HL-60/S4 treated with phorbol 12-myristate 13-acetate at 8.2 ng/mL for 4 days and 3 days (cell line): ENCODE data around the gene VPREB1.
"Not testable (repeated sequence)": the region's sequence is repeated elsewhere in the genome, so short reads cannot be mapped to it uniquely, and the experiment has no call there.

Source experiments
- in situ Hi-C: fragments of 300-500 bp; cut with MboI; formaldehyde crosslinking; loops from 2 replicates; pipeline ENCODE4 v1.15.0; 2022; ENCODE audit warnings: low sequenced_read_pairs

Gene VPREB1

GRCh38 chr22:22213231-22213630 is 31.4 kb upstream of the VPREB1 start:
- in situ Hi-C loops, result no loop called here

- in situ Hi-C loops, result no loop called here
Measured at GRCh38 chr22:22214819-22215329, 29.7 kb upstream of the VPREB1 start.

GRCh38 chr22:22215659-22216449 is 28.7 kb upstream of the VPREB1 start:
- in situ Hi-C loops, result no loop called here

- in situ Hi-C loops, result no loop called here
Measured at GRCh38 chr22:22216450-22216959, 28.1 kb upstream of the VPREB1 start.

GRCh38 chr22:22218302-22218701 is 26.3 kb upstream of the VPREB1 start:
- in situ Hi-C loops, result no loop called here

GRCh38 chr22:22219140-22219996 is 25.2 kb upstream of the VPREB1 start:
- in situ Hi-C loops, result no loop called here

- in situ Hi-C loops, result not testable (repeated sequence)
Measured at GRCh38 chr22:22221043-22221442, 23.5 kb upstream of the VPREB1 start.

GRCh38 chr22:22226448-22227187 is 18.0 kb upstream of the VPREB1 start:
- in situ Hi-C loops, result no loop called here

GRCh38 chr22:22228421-22228820 is 16.2 kb upstream of the VPREB1 start:
- in situ Hi-C loops, result no loop called here

- in situ Hi-C loops, result no loop called here
Measured at GRCh38 chr22:22228921-22229320, 15.7 kb upstream of the VPREB1 start.

GRCh38 chr22:22229683-22230420 is 14.7 kb upstream of the VPREB1 start:
- in situ Hi-C loops, result no loop called here

- in situ Hi-C loops, result no loop called here
Measured at GRCh38 chr22:22230438-22230837, 14.1 kb upstream of the VPREB1 start.

- in situ Hi-C loops, result no loop called here
Measured at GRCh38 chr22:22233081-22233480, 11.5 kb upstream of the VPREB1 start.

GRCh38 chr22:22235558-22235957 is 9.0 kb upstream of the VPREB1 start:
- in situ Hi-C loops, result no loop called here

- in situ Hi-C loops, result no loop called here
Measured at GRCh38 chr22:22237521-22237920, 7.1 kb upstream of the VPREB1 start.

- in situ Hi-C loops, result no loop called here
Measured at GRCh38 chr22:22239311-22239939, 5.2 kb upstream of the VPREB1 start.

GRCh38 chr22:22241554-22241898 is 3.1 kb upstream of the VPREB1 start:
- in situ Hi-C loops, result no loop called here

GRCh38 chr22:22242488-22242887 is 2.1 kb upstream of the VPREB1 start:
- in situ Hi-C loops, result no loop called here

GRCh38 chr22:22243033-22243680 is 1.4 kb upstream of the VPREB1 start:
- in situ Hi-C loops, result no loop called here
